NCI-H69 (cell line): ENCODE measurements around the gene HSPA6.
"Not testable (repeated sequence)": the region's sequence is repeated elsewhere in the genome, so short reads cannot be mapped to it uniquely, and the experiment has no call there.

Source experiments
- DNase-seq: peaks from one replicate; lab custom pipeline; 2025; lab: John Stamatoyannopoulos, UW

Gene HSPA6

DNA sequence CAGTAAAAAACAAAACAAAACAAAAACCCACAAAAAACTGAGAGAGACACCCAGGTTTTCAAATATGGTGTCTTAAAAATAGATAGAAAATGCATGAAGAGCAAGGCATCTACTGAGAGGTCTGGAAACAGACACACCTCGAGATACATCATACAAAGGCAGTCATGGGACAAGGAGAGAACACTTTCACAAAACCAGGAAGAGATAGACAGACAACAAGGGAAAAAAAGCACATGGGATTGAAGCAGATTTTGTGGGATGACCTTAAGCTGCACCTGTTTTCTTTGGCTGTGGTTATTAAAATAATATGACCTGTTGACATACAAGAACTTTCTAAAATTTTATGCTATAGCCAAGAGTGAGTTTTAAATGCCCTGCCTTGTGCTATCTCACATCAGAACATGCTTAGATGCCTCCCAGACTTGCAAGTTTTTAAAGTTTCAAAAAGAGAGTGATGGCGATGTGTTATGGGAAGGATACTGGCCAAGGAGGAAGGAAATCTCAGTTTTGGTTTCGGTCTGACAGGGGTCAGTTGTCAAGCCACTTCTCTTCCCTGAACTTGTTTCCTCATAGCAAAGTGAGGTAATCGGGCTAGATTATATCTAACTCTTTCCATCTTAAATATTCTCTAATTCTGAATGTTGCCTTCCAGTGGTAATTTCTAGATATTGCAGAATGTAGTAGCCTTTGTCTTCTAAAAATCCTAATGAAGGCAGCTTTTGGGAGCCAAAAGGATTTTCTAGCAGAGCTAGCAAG, 36.8 kb downstream of the HSPA6 start:
- DNase-seq = not testable (repeated sequence)

DNA sequence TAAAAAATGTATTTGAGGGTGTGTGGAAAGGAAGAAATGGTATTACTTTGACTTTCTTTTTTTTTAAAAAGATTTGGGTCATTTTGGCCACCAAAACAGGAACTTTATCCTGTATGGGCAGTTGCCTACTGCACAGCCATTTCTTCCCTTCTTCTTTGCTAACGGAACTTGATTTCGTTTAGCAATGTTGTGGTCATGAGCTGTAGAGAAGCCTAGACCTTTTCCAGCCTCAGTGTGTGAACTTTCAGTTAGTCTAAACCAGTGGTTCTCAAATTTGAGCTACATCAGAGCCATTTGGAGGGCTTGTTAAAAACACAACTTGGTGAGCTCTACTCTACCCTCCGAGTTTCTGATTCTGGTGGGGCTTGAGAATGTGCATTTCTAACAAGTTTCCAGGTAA, 38.1 kb downstream of the HSPA6 start:
- DNase-seq = not testable (repeated sequence)

DNA sequence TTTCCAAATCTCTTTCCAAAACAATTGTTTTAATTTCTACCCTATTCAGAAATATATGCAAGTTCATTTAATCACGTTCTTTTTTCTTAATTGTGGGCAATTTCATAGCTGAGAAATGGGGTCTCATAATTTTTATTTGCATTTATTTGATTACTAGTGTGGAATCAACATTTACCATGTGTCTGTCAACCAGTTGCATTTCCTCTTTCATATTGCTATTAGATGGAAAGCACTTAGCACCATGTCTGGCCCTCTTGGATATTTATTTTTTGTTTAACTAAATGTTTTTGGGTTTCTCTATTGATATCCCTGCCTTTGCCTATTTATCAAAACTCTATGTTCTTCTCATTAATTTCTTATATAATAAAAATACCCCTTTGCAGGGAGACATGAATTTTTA, 39.2 kb downstream of the HSPA6 start:
- not testable (repeated sequence) for DNase-seq

DNA sequence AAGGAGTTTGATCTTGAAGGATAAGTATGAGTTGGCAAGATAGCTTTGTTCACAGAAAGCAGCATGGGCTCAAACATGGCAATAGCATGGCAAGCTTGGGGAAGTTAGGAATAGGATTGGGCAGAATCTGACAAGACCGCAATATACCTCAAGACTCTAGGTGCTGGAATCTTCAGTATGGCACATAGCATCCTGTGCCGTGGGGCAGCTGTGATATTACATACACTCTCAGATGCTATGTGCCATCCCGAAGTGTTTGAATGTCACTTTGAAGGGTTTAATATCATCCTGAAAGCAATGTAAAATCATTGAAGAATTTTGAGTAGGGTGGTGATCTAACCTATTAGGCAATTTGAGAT, 42.2 kb downstream of the HSPA6 start:
- not testable (repeated sequence) for DNase-seq

DNA sequence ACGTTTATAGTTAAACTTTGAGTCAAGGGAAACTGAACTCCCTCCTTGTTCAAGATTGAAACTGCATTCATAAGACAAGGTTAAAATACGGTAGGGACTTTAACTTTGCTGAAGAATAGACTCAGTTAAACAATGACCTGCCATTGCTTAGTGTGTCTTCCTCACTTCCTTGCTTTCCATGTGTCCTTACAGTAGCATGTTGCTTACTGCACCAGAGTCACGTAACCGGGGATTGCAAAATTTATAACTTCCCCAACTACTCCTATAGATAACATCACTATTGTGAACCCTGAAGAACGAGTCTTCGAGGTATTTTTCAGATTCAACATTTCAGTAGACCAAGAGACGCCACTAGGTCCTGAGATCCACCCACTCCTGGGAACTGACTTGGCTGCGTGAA, 47.4 kb downstream of the HSPA6 start:
- not testable (repeated sequence) for DNase-seq
